PC-9 (cell line): ENCODE data around the gene DLGAP1. TPM values are rescaled to one million over a fixed set of nuclear protein-coding genes. Genes with fewer than 3 reads are reported as not detected.
"Not testable (repeated sequence)": the region's sequence is repeated elsewhere in the genome, so short reads cannot be mapped to it uniquely, and the experiment has no call there.

Experiments used
- BruUV-seq: library from RNA; stranded (reverse); fragments of 400-500 nt; replicated peaks from 2 replicates; lab custom pipeline; 2021; lab: Mats Ljungman, UMichigan
- CTCF ChIA-PET: fragments of 300-600 bp; sonication (Branson Sonifier 250); formaldehyde crosslinking; loops from one replicate; lab custom pipeline; 2022; ENCODE audit warnings: antibody characterized with exemption; lab: Charles Lee
- POLR2A ChIA-PET: fragments of 300-600 bp; sonication (Branson Sonifier 250); formaldehyde crosslinking; loops from one replicate; lab custom pipeline; 2022; ENCODE audit warnings: antibody characterized with exemption; ENCODE audit not compliant: unreplicated experiment; lab: Charles Lee
- DNase-seq, 2 experiments: peaks; one replicate each; pipeline versions ENCODE4 v3.0.0 to v3.0.0-alpha.2; 2015 to 2022; ENCODE audit warnings: mixed read lengths in 1 of 2
- H2AFZ ChIP-seq: fragments of 200-600 bp; sonication (generic); 2 replicates; pipeline ENCODE4 v1.8.1; 2017; ENCODE audit warnings: antibody characterized with exemption
- H3F3A ChIP-seq: fragments of 200-600 bp; sonication (generic); 2 replicates; pipeline ENCODE4 v1.8.1; 2017; ENCODE audit warnings: antibody characterized with exemption, mild to moderate bottlenecking, low read depth; ENCODE audit not compliant: insufficient read depth
- H3K27ac ChIP-seq: fragments of 200-600 bp; sonication (generic); 2 replicates; pipeline ENCODE4 v1.6.1; 2016; ENCODE audit warnings: mixed run types
- H3K27me3 ChIP-seq: fragments of 200-600 bp; sonication (generic); 2 replicates; pipeline ENCODE4 v1.6.1; 2016; ENCODE audit warnings: low read depth, mixed run types; ENCODE audit not compliant: insufficient read depth
- H3K36me3 ChIP-seq: fragments of 200-600 bp; sonication (generic); 2 replicates; pipeline ENCODE4 v1.6.1; 2016; ENCODE audit warnings: low read depth, mixed run types
- H3K4me1 ChIP-seq: fragments of 200-600 bp; sonication (generic); replicated peaks from 2 replicates; pipeline ENCODE4 v1.6.1; 2016; ENCODE audit warnings: mixed run types; ENCODE audit not compliant: insufficient read depth
- H3K4me2 ChIP-seq: fragments of 200-600 bp; sonication (generic); 2 replicates; pipeline ENCODE4 v1.6.1; 2017; ENCODE audit warnings: mixed run types
- H3K4me3 ChIP-seq: fragments of 200-600 bp; sonication (generic); 2 replicates; pipeline ENCODE4 v1.6.1; 2016; ENCODE audit warnings: mixed run types
- H3K79me2 ChIP-seq: fragments of 200-600 bp; sonication (generic); 2 replicates; pipeline ENCODE4 v1.6.1; 2017; ENCODE audit warnings: low read depth, mixed run types
- H3K9me2 ChIP-seq: fragments of 200-600 bp; sonication (generic); 2 replicates; pipeline ENCODE4 v1.8.1; 2017; ENCODE audit warnings: mild to moderate bottlenecking; ENCODE audit not compliant: insufficient read depth
- H3K9me3 ChIP-seq: fragments of 200-600 bp; sonication (generic); 2 replicates; pipeline ENCODE4 v1.8.1; 2016; ENCODE audit warnings: low read depth; ENCODE audit not compliant: insufficient read depth
- H4K20me1 ChIP-seq: fragments of 200-600 bp; sonication (generic); 2 replicates; pipeline ENCODE4 v1.8.1; 2017; ENCODE audit not compliant: insufficient read depth
- EZH2 ChIP-seq: fragments of 200-600 bp; sonication (generic); IDR thresholded peaks from 2 replicates; pipeline ENCODE4 v1.8.0; 2017; ENCODE audit warnings: antibody characterized with exemption, low read depth
- intact Hi-C: fragments of 100-400 bp; cut with micrococcal nuclease; formaldehyde crosslinking; loops from one replicate; pipeline ENCODE4 v1.10.0; 2022; ENCODE audit not compliant: unreplicated experiment
- total RNA-seq: library from RNA; stranded (reverse); gene quantifications from 2 replicates; pipeline ENCODE4 v1.2.3, GENCODE V29; 2021
- TF ChIP-seq, protein P1 (sequence below): fragments of 200-600 bp; sonication (generic); conservative IDR thresholded peaks from 2 replicates; pipeline ENCODE4 v1.6.1; 2017; ENCODE audit warnings: mixed run types, antibody characterized with exemption, mild to moderate bottlenecking, moderate library complexity

DLGAP1 gene
- total RNA-seq, 1 experiment from 2014 or later, result not detected

DNA sequence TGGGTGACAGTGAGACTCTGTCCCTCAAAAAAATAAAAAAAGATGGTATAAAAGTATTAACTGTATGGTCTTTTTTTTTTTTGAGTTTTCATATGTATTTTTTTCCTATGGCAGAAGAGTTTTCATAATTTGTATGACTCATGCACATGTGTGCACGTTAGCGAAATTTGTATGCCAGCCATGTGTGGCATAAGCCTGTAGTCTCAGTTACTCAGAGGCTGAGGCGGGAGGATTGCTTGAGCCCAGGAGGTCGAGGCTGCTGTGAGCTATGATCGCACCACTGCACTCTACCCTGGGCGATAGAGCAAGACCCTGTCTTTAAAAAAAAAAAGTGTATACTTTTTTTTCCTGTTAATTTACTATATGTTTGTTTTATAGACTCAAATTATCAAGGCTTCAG, 844.3 kb downstream of the DLGAP1 start:
- Histone ChIP-seq H3K9me2 (no peaks in the 10 kb centered on the region), H3K4me3 (no peak overlapping the region), H3K79me2 (peaks cover 27% of the 10 kb centered on the region), H3K9me3 (no peaks in the 10 kb centered on the region), H3K4me2 (no peak overlapping the region), H3K27ac (no peak overlapping the region), H3K36me3 (0 out of 2 replicates have a peak, but pooled peaks cover 8% of the 10 kb centered on the region), H3F3A (peaks cover 27% of the 10 kb centered on the region), H3K4me1 (peaks cover 22% of the 10 kb centered on the region), H4K20me1 (no peaks in the 10 kb centered on the region), H2AFZ (no peak overlapping the region), H3K27me3 (no peaks in the 10 kb centered on the region)
- intact Hi-C loops, result no loop called here
- POLR2A ChIA-PET, result no interaction called here
- CTCF ChIA-PET, result no interaction called here
- TF ChIP-seq EZH2, result no peak
- TF ChIP-seq, protein P1, sequence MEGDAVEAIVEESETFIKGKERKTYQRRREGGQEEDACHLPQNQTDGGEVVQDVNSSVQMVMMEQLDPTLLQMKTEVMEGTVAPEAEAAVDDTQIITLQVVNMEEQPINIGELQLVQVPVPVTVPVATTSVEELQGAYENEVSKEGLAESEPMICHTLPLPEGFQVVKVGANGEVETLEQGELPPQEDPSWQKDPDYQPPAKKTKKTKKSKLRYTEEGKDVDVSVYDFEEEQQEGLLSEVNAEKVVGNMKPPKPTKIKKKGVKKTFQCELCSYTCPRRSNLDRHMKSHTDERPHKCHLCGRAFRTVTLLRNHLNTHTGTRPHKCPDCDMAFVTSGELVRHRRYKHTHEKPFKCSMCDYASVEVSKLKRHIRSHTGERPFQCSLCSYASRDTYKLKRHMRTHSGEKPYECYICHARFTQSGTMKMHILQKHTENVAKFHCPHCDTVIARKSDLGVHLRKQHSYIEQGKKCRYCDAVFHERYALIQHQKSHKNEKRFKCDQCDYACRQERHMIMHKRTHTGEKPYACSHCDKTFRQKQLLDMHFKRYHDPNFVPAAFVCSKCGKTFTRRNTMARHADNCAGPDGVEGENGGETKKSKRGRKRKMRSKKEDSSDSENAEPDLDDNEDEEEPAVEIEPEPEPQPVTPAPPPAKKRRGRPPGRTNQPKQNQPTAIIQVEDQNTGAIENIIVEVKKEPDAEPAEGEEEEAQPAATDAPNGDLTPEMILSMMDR, result no peak
- no peak for DNase-seq
- BruUV-seq, result no TSS peak

- CTCF ChIA-PET, result interaction anchor here (0.5 to 0.9 kb wide), 2 partner anchors 13 to 80 kb away, joined by 3 read pairs; no protein-coding TSS in a partner anchor
Observed at GRCh38 chr18:3610188-3610708, 844.9 kb downstream of the DLGAP1 start.

DNA sequence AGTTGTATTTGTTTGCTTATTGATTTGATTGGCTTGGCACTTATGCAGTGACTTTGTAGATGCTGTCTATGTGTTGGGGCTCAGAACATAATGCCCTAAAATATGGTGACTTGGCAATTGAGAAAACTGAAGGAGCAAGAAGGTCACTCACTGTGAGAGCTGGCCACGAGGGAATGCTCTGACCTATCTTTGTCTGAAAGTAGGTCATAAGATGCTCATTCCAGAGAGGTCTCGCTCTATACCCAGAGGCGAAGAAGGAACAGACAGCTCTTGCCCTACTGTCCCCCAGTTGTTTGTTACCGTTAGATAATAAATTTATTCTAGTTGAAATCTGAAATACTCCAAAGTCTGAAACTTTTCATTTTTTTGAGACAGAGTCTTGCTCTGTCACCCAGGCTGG, 846.6 kb downstream of the DLGAP1 start:
- no peak overlapping the region for H2AFZ ChIP-seq
- H3K9me2 ChIP-seq, result no peaks in the 10 kb centered on the region
- BruUV-seq, result no TSS peak
- DNase-seq, result no peak
- no peaks in the 10 kb centered on the region for H3K9me3 ChIP-seq
- H3K27ac ChIP-seq, result no peak overlapping the region
- peaks cover 15% of the 10 kb centered on the region for H3K4me1 ChIP-seq
- H4K20me1 ChIP-seq, result no peaks in the 10 kb centered on the region
- H3K4me3 ChIP-seq, result no peak overlapping the region
- intact Hi-C loops, result no loop called here
- no peak overlapping the region for H3K4me2 ChIP-seq
- TF ChIP-seq, protein P1, result no peak
- TF ChIP-seq EZH2, result no peak
- H3K79me2 ChIP-seq, result peaks cover 43% of the 10 kb centered on the region
- ChIA-PET CTCF (no interaction called here), POLR2A (interaction anchor here (0.5 to 0.6 kb wide), 3 partner anchors 56 to 225 kb away, joined by 6 to 9 read pairs (median 7); no protein-coding TSS in a partner anchor)
- H3K27me3 ChIP-seq, result no peaks in the 10 kb centered on the region
- H3K36me3 ChIP-seq, result 0 out of 2 replicates have a peak, but pooled peaks cover 11% of the 10 kb centered on the region
- H3F3A ChIP-seq, result peaks cover 42% of the 10 kb centered on the region

More at GRCh38 chr18:3610188-3610708, 844.9 kb downstream of the DLGAP1 start:
- POLR2A ChIA-PET, result interaction anchor here (0.6 to 0.7 kb wide), 2 partner anchors 15 to 79 kb away, joined by 4 to 6 read pairs; no protein-coding TSS in a partner anchor
- TF ChIP-seq, protein P1, result no peak
- no peak for TF ChIP-seq EZH2
- Histone ChIP-seq H3K27ac (no peak overlapping the region), H3K4me2 (no peak overlapping the region), H3F3A (peaks cover 27% of the 10 kb centered on the region), H3K9me2 (no peaks in the 10 kb centered on the region), H3K27me3 (no peaks in the 10 kb centered on the region), H3K36me3 (0 out of 2 replicates have a peak, but pooled peaks cover 11% of the 10 kb centered on the region), H3K4me3 (no peak overlapping the region), H4K20me1 (no peaks in the 10 kb centered on the region), H2AFZ (no peak overlapping the region), H3K9me3 (no peaks in the 10 kb centered on the region), H3K79me2 (peaks cover 33% of the 10 kb centered on the region), H3K4me1 (peaks cover 17% of the 10 kb centered on the region)
- DNase-seq, result no peak
- intact Hi-C loops, result no loop called here
- no TSS peak for BruUV-seq

- POLR2A ChIA-PET, result interaction anchor here (0.5 to 0.6 kb wide), 3 partner anchors 57 to 225 kb away, joined by 6 to 9 read pairs (median 7); no protein-coding TSS in a partner anchor
Observed at GRCh38 chr18:3608099-3608453, 847.0 kb downstream of the DLGAP1 start.

More at GRCh38 chr18:3608099-3608453, 847.0 kb downstream of the DLGAP1 start:
- intact Hi-C loops, CTCF ChIA-PET, H3K4me3 ChIP-seq, H4K20me1 ChIP-seq, DNase-seq, H2AFZ ChIP-seq, H3K27ac ChIP-seq, BruUV-seq, H3K9me3 ChIP-seq, H3K27me3 ChIP-seq, H3K9me2 ChIP-seq: not testable (repeated sequence)
- H3K79me2 ChIP-seq, result peaks cover 43% of the 10 kb centered on the region
- H3F3A ChIP-seq, result peaks cover 44% of the 10 kb centered on the region
- peak overlapping the region; percentile 96; the same call in 1 of the 2 replicates for H3K4me2 ChIP-seq
- peaks cover 15% of the 10 kb centered on the region for H3K4me1 ChIP-seq
- 0 out of 2 replicates have a peak, but pooled peaks cover 11% of the 10 kb centered on the region for H3K36me3 ChIP-seq
